A172 (cell line): ENCODE measurements around the gene COMT. TPM values are rescaled to one million over a fixed set of nuclear protein-coding genes. Genes with fewer than 3 reads are reported as not detected.

ENCODE experiments used
- DNase-seq: peaks from one replicate; pipeline ENCODE4 v3.0.0-alpha.2; 2015; ENCODE audit warnings: low spot score
- total RNA-seq: library from RNA; depleted of rRNA; stranded (reverse); fragments of >200 nt; shearing (Covaris generic); gene quantifications from 2 replicates; pipeline ENCODE4 v1.2.3, GENCODE V29; 2014

The COMT gene
- total RNA-seq, 1 experiment from 2014 or later, result 130 TPM

DNA sequence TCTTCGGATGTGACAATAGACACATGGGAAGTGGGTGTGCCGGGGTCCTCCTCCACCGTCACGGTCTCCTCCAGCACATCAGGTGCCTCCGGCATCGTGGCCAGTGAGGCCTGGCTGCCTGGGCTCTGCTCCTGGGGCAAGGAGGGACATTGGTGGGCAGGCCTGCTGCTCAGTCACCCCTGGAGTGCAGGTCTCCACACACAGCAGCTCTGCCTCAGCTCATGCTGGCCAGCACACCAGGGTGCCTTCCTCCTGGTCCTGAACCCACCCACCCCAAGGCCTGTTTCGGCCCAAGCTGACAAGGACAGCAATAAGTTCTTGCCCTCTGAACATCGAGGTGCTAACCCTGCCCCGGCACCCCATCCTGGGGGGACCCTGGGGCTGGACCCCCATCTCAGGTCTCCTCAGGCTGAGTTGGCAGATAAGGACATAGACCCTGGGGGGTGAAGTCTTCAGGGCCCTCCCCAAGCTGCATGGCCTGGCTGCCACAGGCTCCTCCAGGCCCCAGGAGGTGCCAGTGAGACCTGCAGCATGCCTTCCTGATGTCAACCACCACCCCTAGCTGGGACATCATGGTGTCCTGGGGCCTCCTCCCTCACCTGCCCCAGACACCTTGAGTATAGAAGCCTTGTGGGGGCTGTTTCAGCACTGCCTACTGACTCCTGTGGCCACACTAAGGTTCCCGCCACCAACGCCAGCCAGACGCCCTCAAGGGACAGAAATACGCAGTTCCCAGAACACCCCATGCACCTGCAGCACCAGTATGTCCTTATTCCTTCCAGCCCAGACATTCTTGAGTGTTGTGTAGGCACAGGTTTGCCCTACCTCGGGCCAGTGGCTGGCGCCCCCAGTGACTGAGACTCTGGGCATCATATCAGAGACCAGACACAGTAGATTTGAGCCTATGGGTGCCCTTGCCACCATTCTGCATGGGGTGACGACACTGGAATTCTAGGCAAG lies 40.7 kb downstream of the COMT start:
- DNase-seq, result no peak

DNA sequence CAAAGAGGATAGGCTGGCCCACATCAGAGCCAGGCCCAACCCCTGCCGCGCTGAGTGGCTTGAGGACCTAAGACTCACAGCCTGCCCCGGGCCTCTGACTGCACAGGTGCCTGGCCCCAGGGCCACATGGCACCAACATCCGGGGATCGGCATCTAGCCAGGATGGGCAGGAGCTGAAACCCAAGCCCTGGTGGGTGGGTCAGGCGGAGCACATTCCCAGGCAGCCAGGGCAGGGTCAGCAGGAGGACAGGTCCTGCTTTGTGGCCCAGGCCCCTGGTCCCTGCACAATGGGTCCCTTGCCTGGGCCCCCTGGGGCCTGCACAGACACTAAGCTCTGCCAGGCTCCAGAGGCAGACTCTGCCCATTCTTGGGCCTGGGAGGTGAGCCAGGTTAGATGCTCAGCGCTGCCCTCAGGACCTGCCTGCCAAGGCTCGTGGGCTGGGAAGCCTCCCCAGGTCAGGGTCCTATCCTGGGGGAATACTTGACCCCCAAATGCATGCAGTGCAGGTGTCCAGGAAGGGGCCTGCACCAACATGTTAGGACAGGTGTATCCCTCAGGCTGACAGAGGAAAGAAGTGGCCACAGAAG lies 41.5 kb downstream of the COMT start:
- no peak for DNase-seq

DNA sequence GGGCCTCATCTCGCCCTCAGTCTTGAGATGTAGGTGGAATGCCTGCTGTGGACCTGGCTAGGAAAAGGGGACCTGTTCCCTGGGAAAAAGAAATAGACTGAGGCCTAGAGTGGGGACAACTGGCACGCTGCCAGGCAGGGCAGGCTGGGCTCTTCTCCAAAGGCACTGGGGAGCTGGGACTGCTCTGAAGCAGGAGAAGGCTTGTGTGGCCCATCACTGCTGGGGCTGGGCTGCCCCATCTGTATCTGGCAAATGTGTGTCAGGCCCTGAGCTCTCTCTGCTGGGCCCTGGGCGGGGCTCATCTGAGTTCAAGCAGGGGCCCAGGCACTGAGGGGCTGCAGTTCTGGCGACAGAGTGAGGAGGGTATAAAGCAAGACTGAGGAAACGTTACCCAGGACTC lies 42.2 kb downstream of the COMT start:
- DNase-seq, result no peak

DNA sequence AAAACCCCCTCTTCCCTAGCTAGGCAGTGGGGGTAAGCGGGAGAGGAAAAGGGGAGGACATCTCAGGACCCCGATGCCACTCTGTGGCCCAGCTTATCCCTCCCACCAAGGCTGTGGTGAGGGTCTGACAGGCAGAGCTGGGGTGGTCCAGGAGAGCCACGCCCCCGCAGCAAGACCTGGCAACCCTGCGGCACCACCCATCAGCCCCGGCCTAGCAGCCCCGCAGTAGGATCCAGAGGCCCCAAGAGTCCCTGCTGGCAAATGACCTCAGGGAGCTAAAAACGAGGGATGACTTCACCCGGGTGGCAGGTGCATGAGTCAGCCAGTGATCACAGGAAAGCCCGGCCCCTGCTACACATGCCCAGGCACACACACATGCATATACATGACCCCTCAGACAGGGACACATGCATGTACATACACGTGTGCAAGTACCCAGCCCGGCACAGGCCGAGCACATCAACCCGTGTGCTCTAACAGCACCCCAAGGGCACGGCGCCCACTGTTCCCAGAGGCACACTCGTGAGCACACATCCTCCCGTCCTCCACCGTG lies 42.7 kb downstream of the COMT start:
- peak; percentile 73 for DNase-seq

DNA sequence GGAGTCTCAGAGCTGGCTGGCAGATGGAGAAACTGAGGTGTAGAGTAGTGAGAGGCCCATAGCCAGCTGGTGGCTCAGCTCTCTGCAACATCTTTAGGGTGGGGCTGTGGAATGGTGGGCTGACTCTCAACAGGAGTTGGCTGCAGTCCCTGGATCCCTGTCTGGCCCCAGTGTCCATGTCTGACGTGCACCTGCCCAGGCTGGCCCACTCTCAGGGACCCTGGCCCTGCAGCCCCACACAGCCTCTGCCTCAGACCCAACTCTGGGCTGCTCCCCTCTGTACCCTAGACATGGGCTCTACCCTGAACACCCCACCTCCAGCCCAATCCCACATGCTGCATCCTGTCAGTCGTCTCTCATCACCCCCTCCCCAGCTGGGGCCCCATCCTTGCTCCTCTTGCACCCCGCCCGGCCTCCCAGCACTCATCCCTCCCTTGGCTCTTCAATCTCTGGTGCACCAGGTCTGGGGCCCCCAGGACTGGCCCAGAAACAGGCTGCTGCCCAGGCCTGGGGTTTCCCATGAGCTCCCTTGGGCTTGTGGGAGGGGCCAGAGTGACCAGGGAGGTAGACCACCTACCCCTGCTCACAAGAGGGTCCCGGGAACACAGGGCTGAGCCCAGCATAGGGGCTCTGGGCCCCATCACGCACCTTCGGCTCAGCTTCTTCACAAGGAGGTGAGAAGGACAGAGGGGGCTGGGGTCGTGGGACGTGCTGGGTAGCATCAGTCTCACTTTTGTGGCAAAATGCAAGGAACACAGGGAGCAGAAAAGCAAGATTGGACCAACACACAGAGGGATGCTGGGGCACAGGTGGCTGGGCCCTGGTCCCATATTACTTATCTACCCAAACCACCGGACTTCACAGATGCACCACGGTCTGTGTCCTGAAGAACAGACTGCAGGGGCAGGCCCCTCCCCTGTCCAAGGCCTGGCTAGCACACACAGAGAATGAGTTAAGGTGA lies 43.6 kb downstream of the COMT start:
- DNase-seq, result no peak

DNA sequence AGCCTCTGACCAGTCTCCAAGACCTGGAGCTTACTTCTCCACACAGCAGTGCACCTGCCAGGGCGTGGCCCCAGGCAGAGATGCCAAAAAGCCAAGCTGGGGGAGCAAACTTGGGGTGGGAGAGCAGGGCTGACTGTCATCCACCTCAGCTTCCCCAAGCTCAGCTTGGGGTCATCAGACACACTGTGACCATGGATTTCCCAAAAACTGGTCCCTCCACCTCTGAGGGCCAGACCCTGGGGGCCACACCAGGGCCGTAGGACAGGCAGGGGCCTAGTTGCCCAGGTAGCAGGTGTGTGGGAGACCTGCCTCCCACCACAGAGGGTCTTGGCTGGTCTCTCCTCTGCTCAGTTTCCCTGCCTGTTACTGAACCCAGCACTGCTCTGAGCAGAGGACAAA lies 44.4 kb downstream of the COMT start:
- no peak for DNase-seq

DNA sequence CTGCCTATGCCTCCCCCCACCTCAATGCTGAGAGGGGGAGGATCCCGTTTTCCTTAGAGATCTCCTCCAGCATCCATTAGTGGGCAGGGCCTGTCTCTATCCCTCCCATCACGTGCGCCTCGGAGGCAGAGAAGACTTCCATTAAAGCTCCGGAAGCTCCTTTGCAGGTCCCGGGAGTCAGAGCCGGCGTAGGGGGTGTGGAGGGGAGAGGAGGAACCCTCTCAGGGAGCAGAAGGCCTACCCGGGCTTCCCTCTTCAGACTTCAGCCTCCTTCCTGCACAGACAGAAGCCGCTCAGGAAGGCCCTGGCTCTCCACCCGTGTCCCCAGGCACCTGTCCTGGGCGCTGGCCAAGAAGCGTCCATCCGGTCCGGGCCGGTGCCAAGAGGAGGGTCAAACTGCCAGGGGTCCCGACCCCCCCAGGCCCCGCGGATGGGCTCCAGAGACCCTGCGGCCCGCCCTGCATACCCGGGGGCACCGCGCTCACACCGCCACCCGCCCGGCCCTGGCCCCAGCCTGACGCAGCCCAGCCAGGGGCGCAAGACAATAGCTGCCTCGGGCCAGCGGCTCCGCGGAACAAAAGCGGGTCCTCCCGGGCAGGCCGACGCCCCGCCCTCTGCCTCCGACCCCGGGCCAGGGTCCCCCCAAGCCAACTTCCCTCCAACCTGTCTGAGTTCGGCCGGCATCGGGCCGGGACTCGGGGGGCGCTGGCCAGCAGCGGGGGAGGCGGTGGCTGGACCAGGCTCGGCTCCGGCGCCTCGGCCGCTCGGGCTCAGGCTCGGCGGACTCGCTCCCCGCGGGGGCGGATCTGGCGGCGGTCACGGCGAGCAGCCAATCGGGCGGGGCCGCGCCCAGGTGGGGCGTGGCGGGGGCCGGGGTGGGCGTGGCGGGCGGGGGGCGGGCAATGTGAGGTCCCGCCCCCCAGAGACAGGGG lies 45.1 kb downstream of the COMT start:
- peak; percentile 60 for DNase-seq

DNA sequence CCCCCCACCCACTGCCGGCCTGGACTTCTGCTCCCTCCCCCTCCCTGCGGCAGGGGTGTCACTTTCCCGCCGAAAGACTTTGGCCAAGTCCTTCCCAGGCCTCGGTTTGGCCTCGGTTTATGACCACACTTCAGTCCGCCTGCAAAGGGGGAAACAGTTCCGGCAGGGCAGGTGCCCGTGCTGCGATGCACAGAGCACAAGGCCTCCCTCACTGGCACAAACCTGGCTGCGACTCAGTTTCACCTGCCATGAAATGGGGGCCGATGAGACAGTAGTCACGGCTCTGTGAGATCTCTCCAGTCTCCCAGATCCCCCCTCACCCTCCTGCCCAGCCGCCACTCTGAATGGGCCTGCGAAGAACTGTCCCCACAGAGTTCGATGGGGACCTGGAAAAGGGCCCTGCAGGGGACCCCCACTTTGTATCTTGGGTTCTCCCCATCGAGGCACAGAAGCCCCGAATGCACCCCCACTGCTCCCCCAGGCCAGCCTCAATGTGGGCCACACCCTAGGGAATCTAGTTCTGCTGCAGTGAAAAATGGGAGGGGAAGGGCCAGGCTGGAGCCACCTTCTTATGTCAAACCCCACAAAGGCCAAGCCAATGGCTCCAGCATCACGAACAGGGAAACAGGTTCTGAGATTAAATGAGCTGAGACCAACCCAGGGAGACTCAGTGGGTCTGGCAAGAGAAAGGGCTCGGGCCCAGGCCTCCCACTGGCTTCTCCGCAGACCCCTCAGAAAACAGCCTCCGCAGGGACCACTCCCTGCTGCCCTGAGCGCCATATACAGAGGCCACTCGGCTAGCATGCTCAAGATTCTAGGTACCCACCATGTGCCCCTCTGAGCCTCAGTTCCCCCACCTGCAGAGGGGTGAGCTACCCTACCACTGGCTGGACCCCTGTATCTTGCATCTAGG lies 46.1 kb downstream of the COMT start:
- no peak for DNase-seq

DNA sequence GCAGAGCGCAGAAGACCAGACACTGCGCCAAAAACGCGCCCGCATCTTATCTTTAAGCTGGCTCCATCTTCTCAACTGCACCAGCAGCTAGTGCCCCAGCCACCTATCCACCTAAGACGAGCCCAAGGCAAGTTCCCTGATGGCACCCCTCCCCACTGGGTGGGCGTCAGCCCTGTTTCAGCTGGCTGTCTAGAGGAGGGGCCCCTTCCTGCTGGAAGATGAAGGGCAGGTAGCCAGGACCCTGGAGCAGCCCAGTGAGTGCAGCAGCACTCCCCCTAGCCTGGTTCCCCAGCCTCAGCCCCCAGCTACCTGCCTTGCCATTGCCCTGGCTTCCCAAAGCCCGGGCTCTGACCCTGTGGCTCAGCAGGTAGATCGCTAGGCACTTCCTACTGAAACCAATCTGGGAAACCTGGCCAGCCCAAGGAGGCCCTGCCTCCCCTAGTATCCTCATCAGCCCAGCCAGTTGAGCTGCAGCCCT lies 46.8 kb downstream of the COMT start:
- no peak for DNase-seq

DNA sequence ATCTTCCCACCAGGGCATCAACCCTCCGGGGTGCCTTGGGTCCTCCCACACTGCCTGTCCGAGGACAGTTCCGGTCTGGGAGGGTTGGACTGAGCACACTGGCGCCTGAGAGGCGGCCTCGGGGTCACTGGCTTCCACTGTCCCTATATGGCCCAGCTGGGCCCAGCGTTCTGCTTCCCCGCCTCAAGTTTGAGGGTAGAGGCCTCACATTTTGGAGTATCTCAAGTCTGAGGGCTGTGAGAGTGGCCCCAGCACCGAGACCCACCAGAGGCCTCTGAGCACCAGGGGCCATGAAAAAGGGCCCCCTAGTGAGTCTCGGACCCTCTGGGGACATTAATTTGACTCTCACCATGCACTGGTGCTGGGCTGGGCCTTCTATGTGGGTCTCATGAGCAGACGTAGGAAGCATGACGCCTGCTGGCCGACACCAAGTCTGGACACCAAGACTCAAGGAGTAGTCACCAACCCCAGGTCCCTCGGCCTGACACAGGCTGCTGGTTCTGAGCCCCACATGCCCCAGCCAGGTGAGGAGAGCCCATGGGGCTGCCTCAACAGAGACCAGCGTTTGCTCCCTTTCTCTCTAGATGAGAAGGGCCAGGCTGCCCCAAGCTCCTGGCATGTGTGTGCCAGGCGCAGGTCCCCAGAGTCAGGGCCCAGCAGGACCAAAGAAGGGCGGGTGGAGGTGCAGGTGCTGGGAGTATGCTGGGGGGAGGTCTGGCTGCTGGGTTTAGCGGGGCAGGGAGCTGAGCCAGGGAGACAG lies 47.6 kb downstream of the COMT start:
- no peak for DNase-seq

DNA sequence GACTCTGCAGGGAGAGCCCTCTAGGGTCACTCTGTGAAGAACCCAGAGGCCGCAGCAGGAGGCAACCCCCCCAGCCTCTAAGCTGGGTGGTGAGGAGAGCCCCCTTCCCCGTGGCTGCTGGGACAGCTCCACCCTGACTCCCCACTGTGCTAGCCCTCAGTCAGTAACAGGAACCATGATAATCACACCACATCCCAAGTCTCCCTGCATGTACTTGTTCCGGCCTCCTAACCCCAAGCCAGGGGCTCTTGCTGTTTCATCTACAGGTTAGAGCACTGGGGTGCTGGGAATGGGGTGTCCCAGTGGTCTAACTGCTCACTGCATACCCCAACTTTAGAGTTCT lies 48.1 kb downstream of the COMT start:
- no peak for DNase-seq

DNA sequence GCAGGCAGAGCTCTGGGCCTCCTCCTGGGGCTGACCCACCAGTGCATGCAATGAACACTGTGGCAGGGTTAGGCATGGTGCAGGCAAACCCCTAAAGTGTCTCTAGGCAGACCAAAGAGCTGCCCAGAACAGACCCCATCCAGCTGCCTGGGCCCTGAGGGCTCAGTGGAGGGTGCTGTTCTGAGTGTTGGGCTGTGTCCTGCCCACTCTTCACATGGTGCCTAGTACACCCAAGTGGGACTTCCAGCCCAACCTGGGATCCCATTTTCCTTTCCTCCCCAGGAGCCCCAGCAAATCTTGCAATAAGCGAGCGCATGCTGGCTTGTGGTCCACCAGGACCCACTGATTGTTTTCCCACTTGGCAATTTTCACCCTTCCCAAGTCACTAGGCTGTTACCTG lies 48.6 kb downstream of the COMT start:
- DNase-seq, result no peak

DNA sequence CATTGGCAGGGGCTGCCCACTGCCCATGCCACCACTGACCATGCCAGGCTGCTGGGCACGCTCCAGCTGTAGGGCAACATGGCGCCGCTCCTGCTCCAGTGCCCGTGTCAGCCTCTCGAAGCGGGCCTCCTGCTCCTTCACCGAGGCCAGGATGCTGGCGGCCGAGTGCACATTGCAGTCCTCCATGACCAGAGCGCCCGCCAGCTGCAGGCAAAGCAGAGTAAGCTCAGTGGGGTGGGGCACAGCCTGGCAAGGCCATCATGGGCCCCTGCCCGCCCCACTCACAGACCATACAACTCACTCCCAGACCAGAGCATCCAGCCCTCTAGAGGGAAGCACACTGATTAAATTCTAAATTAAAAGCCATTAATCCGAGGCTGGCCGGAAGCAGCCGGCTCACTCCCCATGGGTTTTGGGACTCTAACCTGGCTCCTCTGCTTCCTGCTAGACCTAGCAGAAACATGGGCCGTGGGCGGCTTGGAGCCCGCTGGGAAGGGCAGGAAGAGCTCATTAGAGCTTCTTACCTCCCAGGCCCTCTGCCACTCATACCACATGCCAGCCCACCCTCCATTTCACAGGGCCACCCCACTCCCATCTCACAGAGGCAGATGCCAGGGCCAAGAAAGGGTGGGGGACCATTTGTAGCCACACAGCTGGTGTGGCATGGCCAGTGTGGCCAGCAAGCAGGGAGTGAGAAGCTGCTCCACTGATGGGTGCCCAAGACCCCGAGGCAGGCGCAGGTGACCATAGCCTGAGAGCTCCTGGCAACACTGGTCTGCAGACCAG lies 49.2 kb downstream of the COMT start:
- no peak for DNase-seq

DNA sequence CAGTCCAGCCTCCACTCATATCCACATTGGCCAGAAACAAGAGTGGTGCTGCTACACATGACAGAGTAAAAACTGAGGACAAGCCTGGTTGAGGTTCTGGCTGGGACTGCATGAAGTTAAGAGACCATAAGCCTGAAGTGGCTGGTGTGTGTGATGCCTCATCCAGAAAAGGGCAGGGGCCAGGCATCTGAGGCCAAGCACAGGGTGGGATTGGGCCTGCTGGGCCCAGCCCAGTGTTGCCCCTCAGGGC lies 49.7 kb downstream of the COMT start:
- no peak for DNase-seq

DNA sequence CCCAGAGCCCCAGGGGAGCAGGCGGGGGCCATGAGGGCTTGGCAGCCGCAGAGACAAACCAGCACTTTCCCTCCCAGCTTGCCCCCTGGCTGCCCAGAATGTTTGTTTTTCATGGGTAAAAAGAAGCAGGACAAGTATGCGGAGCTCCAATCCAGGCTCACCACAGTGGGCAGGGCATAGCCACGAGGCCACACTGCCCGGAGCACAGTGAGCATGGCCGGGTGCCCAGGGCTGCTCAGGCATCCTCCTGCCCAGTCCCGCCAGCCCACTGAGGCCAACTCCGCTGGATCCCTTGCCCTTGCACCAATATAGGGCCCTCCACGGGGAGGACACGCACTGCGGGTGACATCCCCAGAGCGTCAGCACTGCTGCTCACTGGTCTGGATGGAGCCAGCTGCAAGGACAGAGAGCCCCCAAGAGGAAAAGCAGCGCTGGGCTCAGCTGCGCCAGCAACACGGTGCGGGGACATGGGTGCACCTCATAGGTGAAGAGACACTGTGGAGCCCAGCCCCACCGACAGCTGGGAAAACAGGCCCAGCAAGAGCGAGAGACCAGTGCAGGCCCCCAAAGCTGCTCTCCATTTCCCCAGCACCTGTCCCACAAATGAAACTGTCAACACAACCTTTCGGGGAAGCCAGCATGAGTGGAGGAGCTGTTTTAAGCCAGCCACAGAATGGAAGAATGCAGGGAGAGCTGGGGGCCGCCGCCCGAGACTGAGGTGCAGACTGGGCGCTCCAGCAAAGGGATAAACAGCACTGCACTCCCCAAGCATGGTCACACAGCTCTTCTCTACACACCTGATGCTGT lies 50.3 kb downstream of the COMT start:
- no peak for DNase-seq

DNA sequence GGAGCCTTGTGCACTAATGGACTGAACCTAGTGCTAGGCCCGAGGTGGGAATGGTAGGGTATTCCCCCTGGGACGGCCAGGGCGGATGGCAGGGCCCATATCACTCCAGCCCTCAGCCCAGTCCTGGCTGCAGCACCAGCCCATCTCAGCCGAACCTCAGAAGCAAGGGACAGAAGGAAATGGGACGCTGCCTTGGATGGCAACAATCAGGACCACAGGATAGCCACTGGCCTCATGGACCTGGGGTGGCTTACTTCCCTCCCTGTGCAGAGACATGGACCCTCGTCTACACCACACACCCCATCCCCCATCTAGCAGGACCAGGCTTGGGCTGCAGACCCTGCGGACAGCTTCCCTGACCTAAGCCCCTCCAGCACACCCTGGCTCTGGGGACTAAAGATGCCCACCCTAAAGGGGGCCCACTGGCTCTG lies 50.9 kb downstream of the COMT start:
- DNase-seq, result no peak

DNA sequence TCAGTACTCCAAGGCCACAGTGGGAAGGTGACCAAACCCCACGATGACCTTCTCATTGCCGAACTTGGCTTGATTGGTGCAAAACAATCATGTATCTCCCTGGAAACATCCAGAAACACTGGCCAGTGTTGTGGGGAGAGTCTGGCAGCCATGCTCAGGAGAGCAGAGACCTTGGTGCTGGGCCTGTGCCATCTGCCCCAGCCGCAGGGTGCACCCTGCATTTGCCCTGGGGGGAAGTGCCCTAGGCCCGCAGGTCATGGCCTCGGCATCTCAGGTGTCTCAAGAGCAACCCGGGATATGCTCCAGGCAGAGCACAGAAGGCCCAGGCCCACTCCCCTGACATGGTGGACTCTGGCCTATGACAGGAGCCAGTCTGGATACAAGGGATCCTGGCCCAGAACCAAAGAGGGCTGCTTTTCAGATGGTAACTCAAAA lies 51.4 kb downstream of the COMT start:
- DNase-seq, result no peak
